Fibroblast of skin of right biceps (primary cell): ENCODE results near the gene SEMA5A.

Experiments used
- DNase-seq: peaks from one replicate; pipeline ENCODE4 v3.0.0-alpha.2; 2013

SEMA5A gene

GRCh38 chr5:9318031-9318430, 227.8 kb downstream of the SEMA5A start:
- no peak for DNase-seq

DNA sequence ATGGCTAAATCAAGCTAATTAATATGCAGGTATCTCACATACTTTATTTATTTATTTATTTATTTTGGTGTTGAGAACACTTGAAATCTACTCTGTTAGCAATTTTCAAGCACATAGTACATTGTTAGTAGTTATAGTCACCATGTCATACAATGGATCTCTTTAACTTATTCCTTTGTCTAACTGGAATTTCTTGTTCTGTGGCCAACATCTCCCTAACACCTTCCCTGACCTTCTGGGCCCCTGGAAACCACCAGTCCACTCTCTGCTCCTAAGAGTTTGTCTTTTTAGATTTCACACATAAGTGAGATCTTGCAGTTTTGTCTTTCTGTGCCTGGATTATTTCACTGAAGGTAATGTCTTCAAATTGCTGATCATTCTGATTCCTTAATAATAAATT, 229.1 kb downstream of the SEMA5A start:
- no peak for DNase-seq

DNA sequence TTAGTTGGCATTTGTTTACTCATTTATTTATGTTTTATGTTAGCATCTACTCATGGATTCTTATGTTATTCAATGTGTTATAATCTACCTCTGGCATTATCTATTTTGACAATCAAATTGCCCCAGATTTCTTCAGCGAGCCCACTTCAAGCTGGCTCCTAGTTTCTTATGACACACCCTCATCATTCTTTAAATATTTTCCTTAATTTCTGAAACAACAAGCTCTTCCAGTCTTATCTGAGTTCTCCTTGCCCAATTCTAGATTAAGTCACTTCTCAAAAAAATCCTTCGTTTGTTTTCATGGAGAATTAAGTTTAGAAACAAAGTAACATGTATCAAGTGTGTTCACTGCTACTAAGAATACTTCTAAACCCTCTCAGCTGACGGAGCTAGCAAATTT, 229.8 kb downstream of the SEMA5A start:
- DNase-seq, result no peak

- DNase-seq, result no peak
Measured at GRCh38 chr5:9314558-9314957, 231.3 kb downstream of the SEMA5A start.

- no peak for DNase-seq
Measured at GRCh38 chr5:9313751-9314150, 232.1 kb downstream of the SEMA5A start.

GRCh38 chr5:9307150-9307549, 238.7 kb downstream of the SEMA5A start:
- no peak for DNase-seq

DNA sequence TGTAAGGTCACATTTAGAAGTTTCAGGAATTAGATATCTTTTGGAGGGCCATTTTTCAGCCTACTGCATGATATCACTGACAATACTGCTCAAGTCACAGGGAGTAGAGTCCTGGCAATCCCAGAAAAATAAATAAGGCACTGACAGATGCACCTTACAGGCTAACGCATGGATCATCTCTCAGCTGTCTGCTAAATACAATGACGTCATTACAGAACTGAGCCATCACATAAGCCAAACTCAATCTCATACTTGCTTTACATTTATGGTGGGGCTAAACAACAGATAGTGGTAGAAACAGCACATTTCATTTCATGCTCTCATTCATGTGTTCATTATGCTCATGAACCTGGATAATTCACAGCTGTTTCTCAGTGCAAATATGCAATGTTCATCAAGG, 243.7 kb downstream of the SEMA5A start:
- DNase-seq, result peak; percentile 26

- DNase-seq, result no peak
Measured at GRCh38 chr5:9301200-9301599, 244.7 kb downstream of the SEMA5A start.

- DNase-seq, result no peak
Measured at GRCh38 chr5:9297134-9297533, 248.7 kb downstream of the SEMA5A start.

- no peak for DNase-seq
Measured at GRCh38 chr5:9295466-9295801, 250.4 kb downstream of the SEMA5A start.

GRCh38 chr5:9294793-9295465, 250.9 kb downstream of the SEMA5A start:
- DNase-seq, result no peak

GRCh38 chr5:9288234-9288633, 257.6 kb downstream of the SEMA5A start:
- no peak for DNase-seq

DNA sequence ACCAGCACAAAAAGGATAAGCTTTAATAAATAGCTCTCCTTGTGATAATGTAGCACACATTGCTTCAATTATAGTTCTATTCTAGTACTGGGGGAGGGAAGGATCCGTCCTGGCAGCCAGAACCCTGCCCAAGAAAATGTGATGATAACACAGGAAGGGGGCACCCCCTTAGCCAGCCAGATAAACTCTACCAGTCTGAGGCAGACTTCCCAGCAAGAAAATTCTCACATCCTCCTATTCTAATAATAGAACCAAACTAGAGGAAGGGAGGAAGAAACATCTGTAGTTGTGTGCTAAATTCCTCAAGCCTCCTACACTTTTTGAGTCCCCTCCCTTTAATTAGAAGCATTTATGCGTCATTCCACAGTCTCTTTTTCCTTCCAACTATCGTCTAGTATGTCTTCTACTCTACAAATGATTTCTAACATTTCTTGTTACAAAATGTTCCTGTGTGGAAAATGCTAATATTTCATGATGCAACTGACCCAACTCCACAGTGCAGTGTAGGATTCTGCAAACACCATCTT, 261.0 kb downstream of the SEMA5A start:
- DNase-seq, result peak; percentile 86

GRCh38 chr5:9284272-9284671, 261.6 kb downstream of the SEMA5A start:
- DNase-seq, result peak; percentile 38

GRCh38 chr5:9283473-9283872, 262.4 kb downstream of the SEMA5A start:
- no peak for DNase-seq

DNA sequence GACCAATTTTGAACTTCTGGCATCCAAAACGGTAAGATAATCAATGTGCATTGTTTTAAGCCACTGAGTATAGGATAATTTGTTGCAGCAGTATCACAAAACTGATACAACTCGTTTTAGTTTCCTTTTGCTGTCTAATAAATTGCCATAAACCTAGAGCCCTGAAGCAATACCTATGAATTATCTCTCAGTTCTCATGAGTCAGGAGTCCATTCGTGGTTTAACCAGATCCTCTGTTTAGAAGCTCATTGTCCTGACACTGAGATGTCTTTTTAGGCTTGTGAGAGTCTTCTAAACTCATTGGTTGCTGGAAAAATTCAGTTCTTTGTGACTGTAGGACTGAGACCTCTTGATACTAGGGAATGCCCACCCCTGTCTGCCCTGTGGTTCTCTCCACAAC, 262.9 kb downstream of the SEMA5A start:
- peak; percentile 68 for DNase-seq

GRCh38 chr5:9282211-9282610, 263.7 kb downstream of the SEMA5A start:
- DNase-seq, result peak; percentile 84

DNA sequence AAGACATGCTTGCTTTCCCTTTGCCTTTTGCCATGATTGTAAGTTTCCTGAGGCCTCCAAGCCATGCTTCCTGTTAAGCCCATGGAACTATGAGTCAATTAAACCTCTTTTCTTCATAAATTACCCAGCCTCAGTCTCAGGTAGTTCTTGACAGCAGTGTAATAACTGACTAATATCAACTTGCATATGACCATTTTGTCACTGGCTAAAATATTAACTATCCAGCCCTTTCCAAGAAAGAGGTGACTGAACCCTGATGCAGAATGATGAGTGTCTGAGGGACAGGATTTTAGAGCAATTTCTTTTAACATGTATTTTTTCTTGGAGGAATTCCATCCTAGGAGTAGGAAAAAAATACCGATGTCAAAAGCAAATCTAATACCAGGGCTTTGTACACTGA, 266.1 kb downstream of the SEMA5A start:
- DNase-seq, result no peak

GRCh38 chr5:9278921-9279603, 266.8 kb downstream of the SEMA5A start:
- no peak for DNase-seq

DNA sequence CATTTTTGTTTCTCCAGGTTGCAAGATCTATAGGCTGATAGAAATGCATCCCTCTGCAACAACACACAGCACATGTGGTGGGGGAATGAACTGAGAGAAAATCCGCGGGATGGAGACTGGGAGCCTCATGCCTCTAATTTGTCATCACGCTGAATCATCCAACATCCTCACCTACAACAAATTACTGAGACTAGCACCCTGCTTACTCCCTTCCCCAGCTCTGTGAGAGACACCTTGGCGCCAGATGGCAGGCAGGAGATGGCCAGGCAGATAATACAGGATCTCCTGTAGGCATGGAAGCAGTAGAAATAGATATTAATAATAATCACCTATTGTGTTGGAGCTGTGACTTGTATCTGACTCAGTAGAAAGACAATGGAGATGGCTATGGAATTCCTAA, 276.9 kb downstream of the SEMA5A start:
- DNase-seq, result peak; percentile 78

DNA sequence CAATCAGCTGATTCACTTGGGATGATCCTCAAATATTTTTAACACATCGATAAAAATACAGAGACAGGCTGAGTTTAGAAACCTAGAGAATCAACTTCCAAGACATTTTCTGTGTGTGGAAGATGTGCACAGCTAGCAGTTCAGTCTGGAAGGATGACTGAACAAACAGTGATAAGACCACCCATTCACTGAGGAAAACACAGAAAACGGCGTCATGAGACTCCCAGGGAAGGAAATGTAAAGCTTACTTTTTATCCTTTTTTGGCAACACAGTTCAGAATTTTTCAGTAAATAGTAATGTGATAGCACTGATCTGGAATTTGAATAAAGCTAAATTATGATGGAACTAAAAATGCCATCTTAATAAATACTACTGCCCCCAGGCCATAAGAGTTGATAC, 277.6 kb downstream of the SEMA5A start:
- peak; percentile 53 for DNase-seq

DNA sequence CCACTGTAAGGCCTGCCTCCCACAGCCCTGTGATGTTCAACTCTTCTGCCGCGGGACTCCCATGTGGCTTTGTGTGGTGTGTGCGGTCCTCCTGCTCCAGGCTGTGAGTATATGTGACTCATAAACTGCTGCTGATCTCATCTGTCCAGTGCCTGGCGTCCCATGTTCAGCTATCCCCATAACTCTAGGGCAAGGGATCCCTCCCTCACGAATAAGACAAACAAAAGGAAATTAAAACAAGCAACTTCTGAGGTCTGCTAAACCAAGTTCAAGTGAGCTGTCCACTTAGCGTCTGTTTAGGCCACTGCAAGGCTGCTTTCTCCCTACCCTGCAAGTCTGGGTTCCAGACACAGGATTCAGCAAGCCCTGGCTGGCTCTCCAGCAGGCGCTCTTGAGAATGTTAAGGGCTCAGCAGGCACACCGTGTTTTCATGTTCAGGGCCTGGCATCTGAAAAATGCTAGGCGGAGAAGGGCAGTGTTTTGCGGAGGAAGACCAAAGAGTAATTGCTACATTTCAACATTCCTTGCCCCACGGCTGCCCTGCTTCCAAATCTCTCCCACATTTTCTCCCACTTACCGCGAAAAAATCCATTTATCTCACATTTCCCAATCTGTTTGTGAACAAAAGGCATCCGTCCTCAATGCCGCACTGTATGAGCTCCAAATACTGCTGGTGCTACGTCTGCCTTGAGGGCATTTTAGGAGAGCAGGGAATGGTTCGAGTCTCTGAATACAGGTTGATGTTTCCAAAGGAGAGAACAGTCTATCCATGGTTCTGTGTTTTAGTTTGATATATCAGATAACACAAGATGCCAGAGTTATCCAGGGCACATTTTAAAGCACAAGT, 280.2 kb downstream of the SEMA5A start:
- DNase-seq, result peak; percentile 96

- no peak for DNase-seq
Measured at GRCh38 chr5:9264301-9264700, 281.6 kb downstream of the SEMA5A start.

GRCh38 chr5:9263656-9264055, 282.2 kb downstream of the SEMA5A start:
- peak; percentile 22 for DNase-seq
